ENCODE data around the gene FAM98A. TPM values are rescaled to one million over a fixed set of nuclear protein-coding genes. Genes with fewer than 3 reads are reported as not detected.

Gene FAM98A
- total and polyA plus RNA-seq, 9 of the 15 experiments (the other 6 are each of a cell fraction or from before 2014, with no cell fraction given): 16.5 to 238 (median 44.6) TPM

- no peaks in the 10 kb centered on the region for H3K36me3 ChIP-seq (ENCODE audit: control insufficient read depth, insufficient read depth, low read length)
- WGBS (ENCODE audit: insufficient coverage, low coverage, missing lambda C conversion rate): 0% methylated on average over 1 of the region's 1 CpG
- no peaks in the 10 kb centered on the region for H3K9me3 ChIP-seq (replicated peaks; ENCODE audit: control insufficient read depth, insufficient read depth, low read depth, low read length)
- BruUV-seq (replicated peaks): no TSS peak
- no peak for FAIRE-seq
- ChIA-PET CTCF (ENCODE audit: low intra/inter-chr PET ratio) (no interaction called here), POLR2A (interaction anchor here (0.8 kb wide), 1 partner anchor 720 kb away, joined by 3 read pairs; no protein-coding TSS in a partner anchor)
- no peaks in the 10 kb centered on the region for H3K4me1 ChIP-seq (replicated peaks in 1 of 2; ENCODE audit: control insufficient read depth in 2 of 2, insufficient read depth in 2 of 2, low read length in 2 of 2)
- TF ChIP-seq ZNF165 (CRISPR knock-in tag; IDR thresholded peaks at IDR 0.05; ENCODE audit: borderline replicate concordance) (no peak), ZNF124 (CRISPR knock-in tag; IDR thresholded peaks at IDR 0.05) (peak; percentile 66; the same call in 1 of the 2 replicates), XRCC4 (IDR thresholded peaks at IDR 0.05; ENCODE audit: extremely low read depth, insufficient read depth, insufficient read length) (no peak), HMGXB4 (CRISPR knock-in tag; IDR thresholded peaks at IDR 0.05) (no peak)
- H3K27me3 ChIP-seq (ENCODE audit: control insufficient read depth in 2 of 2, insufficient read depth in 2 of 2, low read length in 2 of 2): no peaks in the 10 kb centered on the region
- no peak overlapping the region for H3K9ac ChIP-seq (ENCODE audit: insufficient read depth in 1 of 2, low read depth in 2 of 2, low read length in 2 of 2)
- no peak overlapping the region for H3K4me2 ChIP-seq (ENCODE audit: insufficient read depth, low read length)
- DNase-seq (ENCODE audit: extremely low read depth in 1 of 4, low spot score in 3 of 4): no peak
- H2AFZ ChIP-seq (ENCODE audit: low read depth, low read length): no peak overlapping the region
- H3K9me1 ChIP-seq (ENCODE audit: control insufficient read depth, insufficient read depth, low read length): no peaks in the 10 kb centered on the region
- no peaks in the 10 kb centered on the region for H4K20me1 ChIP-seq (replicated peaks; ENCODE audit: control insufficient read depth, insufficient read depth, low read length)
- in situ Hi-C loops (cut with MboI) (no loop called here), intact Hi-C loops (cut with micrococcal nuclease) (no loop called here)
- no peak overlapping the region for H3K27ac ChIP-seq (ENCODE audit: extremely low read depth, low read depth, low read length)
- no peaks in the 10 kb centered on the region for H3K79me2 ChIP-seq (ENCODE audit: control insufficient read depth, insufficient read depth, low read length)
- no peak overlapping the region for H3K4me3 ChIP-seq
- ATAC-seq: no peak
These were observed 19.9 kb upstream of the FAM98A start for GRCh38 chr2:33619028-33619427.

GRCh38 chr2:33617989-33618388 is 18.9 kb upstream of the FAM98A start:
- no peak overlapping the region for H3K27ac ChIP-seq (ENCODE audit: extremely low read depth, low read depth, low read length)
- no peak overlapping the region for H3K4me2 ChIP-seq (ENCODE audit: insufficient read depth, low read length)
- no peaks in the 10 kb centered on the region for H3K36me3 ChIP-seq (ENCODE audit: control insufficient read depth, insufficient read depth, low read length)
- ChIA-PET CTCF (ENCODE audit: low intra/inter-chr PET ratio) (no interaction called here), POLR2A (no interaction called here)
- no peaks in the 10 kb centered on the region for H4K20me1 ChIP-seq (replicated peaks; ENCODE audit: control insufficient read depth, insufficient read depth, low read length)
- H3K9me3 ChIP-seq (replicated peaks; ENCODE audit: control insufficient read depth, insufficient read depth, low read depth, low read length): no peaks in the 10 kb centered on the region
- no peak overlapping the region for H2AFZ ChIP-seq (ENCODE audit: low read depth, low read length)
- no TSS peak for BruUV-seq (replicated peaks)
- intact Hi-C loops (cut with micrococcal nuclease) (no loop called here), in situ Hi-C loops (cut with MboI) (no loop called here)
- H3K27me3 ChIP-seq (ENCODE audit: control insufficient read depth in 2 of 2, insufficient read depth in 2 of 2, low read length in 2 of 2): no peaks in the 10 kb centered on the region
- ATAC-seq (no peak; the same call in 2 of the 3 replicates), DNase-seq (ENCODE audit: extremely low read depth in 1 of 4, low spot score in 3 of 4) (peak; percentile 11 to 23 (median 16)), FAIRE-seq (no peak)
- H3K4me1 ChIP-seq (replicated peaks in 1 of 2; ENCODE audit: control insufficient read depth in 2 of 2, insufficient read depth in 2 of 2, low read length in 2 of 2): no peaks in the 10 kb centered on the region
- no peak overlapping the region for H3K4me3 ChIP-seq
- H3K9me1 ChIP-seq (ENCODE audit: control insufficient read depth, insufficient read depth, low read length): no peaks in the 10 kb centered on the region
- 0% methylated on average over 1 of the region's 1 CpG for WGBS (ENCODE audit: insufficient coverage, low coverage, missing lambda C conversion rate)
- no peaks in the 10 kb centered on the region for H3K79me2 ChIP-seq (ENCODE audit: control insufficient read depth, insufficient read depth, low read length)
- H3K9ac ChIP-seq (ENCODE audit: insufficient read depth in 1 of 2, low read depth in 2 of 2, low read length in 2 of 2): no peak overlapping the region
- no peak for TF ChIP-seq FOXM1 (IDR thresholded peaks at IDR 0.05; ENCODE audit: low read depth)
- TF ChIP-seq FOXM1 (CRISPR knock-in tag; IDR thresholded peaks at IDR 0.05; ENCODE audit: low read depth): no peak
- TF ChIP-seq HMGXB4 (CRISPR knock-in tag; IDR thresholded peaks at IDR 0.05): no peak
- no peak for TF ChIP-seq CBX1 (IDR thresholded peaks at IDR 0.05; ENCODE audit: low read depth)
- peak; percentile 41; the same call in 1 of the 2 replicates for TF ChIP-seq TCF3 (CRISPR knock-in tag; IDR thresholded peaks at IDR 0.05)
- TF ChIP-seq CBFA2T3 (IDR thresholded peaks at IDR 0.05): peak; percentile 23; the same call in 1 of the 2 replicates
- TF ChIP-seq SFPQ (IDR thresholded peaks at IDR 0.05; ENCODE audit: low read depth, low read length): no peak
- TF ChIP-seq SMAD2 (IDR thresholded peaks at IDR 0.05; ENCODE audit: low read depth, low read length): no peak
- TF ChIP-seq KDM1A (IDR thresholded peaks at IDR 0.05): no peak
